ENCODE data around the gene OR52E4.

Gene OR52E4

DNA sequence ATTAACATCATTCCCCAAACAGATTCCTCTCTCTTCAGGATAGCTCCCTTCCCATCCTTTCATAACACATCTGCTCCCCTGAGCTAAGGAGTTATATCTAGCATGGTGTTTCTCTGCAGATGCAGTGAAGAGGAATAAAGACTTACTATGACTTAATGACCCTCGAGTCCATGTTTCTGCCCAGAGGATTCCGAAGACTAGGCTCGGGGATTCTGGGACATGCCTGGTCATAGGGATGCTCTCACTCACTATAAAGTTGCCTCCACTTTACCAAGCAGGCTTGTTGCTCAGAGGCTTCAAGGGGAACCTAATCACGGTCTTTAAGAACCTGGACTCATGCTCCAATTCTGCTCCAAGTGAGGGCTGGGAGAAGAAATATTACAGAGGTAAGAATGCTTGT, at the start of gene OR52E4:
Gene OR52E4 (plus strand): TSS at position 301 of the 400 bp plus-strand sequence. CDS start 3,664 bp downstream, outside the sequence.
- no peak for DNase-seq

DNA sequence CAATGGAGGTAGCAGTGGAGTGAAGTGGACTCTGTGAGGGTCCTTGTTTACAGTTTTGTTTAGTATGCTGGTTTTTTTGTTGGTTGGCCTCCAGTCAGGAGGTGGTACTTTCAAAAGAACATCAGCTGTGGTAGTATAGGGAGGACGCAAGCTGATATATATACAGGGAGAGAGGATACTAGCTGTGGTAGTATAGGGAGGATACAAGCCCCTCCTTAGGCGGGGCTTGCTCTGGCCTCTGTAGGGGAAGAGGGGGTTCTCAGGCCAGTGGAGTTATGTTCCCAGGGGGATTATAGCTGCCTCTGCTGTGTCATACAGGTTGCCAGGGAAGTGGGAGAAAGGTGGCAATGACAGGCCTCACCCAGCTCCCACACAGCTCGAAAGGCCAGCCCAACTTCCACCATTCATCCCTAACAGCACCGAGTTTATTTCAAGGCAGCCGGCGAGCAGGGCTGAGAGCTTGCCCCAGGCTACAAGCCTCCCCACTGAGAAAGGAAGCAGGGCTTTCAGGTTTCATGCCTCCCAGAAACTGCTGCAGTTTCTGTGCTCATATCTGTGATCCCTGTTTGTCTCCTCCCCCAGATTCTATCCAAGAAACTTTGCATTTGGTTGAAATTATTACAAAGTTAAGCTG, 49.1 kb upstream of the OR52E4 start:
- DNase-seq, result no peak

GRCh38 chr11:5833446-5833845, 47.0 kb upstream of the OR52E4 start:
- DNase-seq, result no peak

- no peak for DNase-seq
Observed at GRCh38 chr11:5837695-5838094, 42.7 kb upstream of the OR52E4 start.

- DNase-seq, result no peak
Observed at GRCh38 chr11:5841797-5842196, 38.6 kb upstream of the OR52E4 start, which contains the start of gene OR52E6. TSS of gene OR52E6 (minus strand) at chr11:5841897. CDS start at chr11:5841897, 0 bp downstream.

- DNase-seq, result no peak
Observed at GRCh38 chr11:5846701-5847100, 33.7 kb upstream of the OR52E4 start.

DNA sequence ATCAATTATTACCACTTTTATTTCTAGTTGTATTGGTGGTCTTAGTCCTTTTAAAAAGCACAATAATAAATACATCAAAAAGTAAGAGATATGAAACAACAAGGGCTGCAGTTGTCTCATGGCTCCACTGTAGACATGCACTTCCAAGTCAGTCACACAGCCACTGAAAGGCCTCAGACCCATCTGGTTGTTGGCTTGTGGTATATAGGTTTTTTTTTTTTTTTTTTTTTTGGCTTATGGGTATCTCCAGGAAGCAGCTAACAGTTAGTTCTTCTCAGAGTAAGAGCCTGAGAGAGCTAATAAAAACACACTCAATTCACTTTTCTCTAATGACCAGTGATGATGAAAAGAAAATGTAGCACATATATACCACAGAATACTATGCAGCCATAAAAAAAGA, 32.7 kb upstream of the OR52E4 start:
- DNase-seq, result no peak

DNA sequence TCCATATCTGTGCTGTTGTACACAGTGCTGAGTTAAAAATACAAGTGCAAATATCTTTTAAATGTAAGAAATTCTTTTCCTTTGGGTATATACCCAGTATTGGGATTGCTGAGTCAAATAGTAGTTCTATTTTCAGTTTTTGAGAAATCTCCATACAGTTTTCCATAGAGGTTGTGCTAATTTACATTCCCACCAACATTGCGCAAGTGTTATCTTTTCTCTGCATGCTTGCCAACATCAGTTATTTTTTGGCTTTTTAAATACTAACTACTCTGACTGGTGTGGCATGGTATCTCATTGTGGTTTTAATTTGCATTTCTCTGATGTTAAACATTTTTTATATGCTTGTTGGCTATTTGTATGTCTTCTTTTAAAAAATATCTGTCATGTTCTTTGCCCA, 29.4 kb upstream of the OR52E4 start:
- DNase-seq, result no peak

- DNase-seq, result no peak
Observed at GRCh38 chr11:5857590-5857989, 22.8 kb upstream of the OR52E4 start, which contains the start of gene OR52E8. TSS of gene OR52E8 (minus strand) at chr11:5857690. CDS start at chr11:5857690, 0 bp downstream.

DNA sequence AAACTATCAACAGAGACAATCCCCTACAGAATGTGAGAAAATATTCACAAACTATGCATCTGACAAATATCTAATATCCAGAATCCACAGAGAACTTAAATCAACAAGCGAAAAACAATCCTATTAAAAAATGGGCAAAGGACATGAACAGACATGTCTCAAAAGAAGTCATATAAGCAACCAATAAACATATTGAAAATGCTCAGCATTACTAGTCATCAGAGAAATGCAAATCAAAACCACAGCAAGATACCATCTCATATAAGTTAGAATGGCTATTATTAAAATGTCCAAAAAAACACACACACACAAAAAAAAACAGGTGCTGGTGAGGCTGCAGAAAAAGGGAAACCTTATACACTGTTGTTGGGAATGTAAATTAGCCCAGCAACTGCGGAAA, 14.6 kb upstream of the OR52E4 start:
- DNase-seq, result no peak

- no peak for DNase-seq
Observed at GRCh38 chr11:5878564-5878963, 1.9 kb upstream of the OR52E4 start.

GRCh38 chr11:5881756-5882155, 1.3 kb downstream of the OR52E4 start:
- no peak for DNase-seq

DNA sequence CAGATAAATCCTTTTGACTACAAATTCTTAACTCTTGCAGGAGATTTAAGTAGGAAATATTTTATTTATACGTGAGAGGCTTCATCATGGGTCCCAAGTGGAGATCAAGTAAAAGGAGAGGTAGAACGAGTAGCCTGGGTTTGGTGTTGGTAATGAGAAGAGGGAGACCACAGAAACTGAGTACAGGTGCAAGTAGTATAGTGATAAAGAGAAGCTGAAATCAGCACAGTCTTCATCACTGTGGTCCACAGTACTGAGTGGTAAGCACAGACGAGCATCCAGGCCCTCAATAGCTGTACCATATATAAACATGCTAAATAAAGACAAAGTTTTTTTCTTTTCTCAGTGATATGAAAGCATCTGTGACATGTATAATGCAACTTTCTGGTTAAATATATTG, 6.7 kb downstream of the OR52E4 start:
- DNase-seq, result no peak

- no peak for DNase-seq
Observed at GRCh38 chr11:5887661-5888060, 7.2 kb downstream of the OR52E4 start.

- DNase-seq, result no peak
Observed at GRCh38 chr11:5891216-5891800, 10.9 kb downstream of the OR52E4 start.

GRCh38 chr11:5892908-5893307, 12.5 kb downstream of the OR52E4 start, which contains the start of gene OR52E5:
TSS of gene OR52E5 (plus strand) at chr11:5893208. CDS start at chr11:5900777, 7,569 bp downstream.
- no peak for DNase-seq

DNA sequence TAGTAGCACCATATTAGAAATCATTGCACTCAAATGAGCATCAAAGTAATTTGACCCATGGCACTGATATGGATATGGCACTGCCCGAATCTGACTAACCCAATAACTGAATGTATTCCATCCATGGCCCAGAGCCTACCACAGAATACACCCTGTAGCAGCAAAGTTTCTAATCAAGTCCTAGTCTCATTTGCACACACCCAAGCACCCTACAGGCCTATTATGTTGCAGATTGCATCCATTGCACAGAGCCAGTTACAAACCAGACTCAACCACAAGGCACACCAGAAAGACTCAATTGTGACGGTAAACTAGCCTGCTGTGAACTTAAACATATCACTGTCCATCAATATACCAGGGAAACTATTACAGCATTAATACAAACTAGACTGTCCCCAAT, 19.1 kb downstream of the OR52E4 start:
- DNase-seq, result no peak

- DNase-seq, result no peak
Observed at GRCh38 chr11:5910540-5910939, 30.1 kb downstream of the OR52E4 start.

DNA sequence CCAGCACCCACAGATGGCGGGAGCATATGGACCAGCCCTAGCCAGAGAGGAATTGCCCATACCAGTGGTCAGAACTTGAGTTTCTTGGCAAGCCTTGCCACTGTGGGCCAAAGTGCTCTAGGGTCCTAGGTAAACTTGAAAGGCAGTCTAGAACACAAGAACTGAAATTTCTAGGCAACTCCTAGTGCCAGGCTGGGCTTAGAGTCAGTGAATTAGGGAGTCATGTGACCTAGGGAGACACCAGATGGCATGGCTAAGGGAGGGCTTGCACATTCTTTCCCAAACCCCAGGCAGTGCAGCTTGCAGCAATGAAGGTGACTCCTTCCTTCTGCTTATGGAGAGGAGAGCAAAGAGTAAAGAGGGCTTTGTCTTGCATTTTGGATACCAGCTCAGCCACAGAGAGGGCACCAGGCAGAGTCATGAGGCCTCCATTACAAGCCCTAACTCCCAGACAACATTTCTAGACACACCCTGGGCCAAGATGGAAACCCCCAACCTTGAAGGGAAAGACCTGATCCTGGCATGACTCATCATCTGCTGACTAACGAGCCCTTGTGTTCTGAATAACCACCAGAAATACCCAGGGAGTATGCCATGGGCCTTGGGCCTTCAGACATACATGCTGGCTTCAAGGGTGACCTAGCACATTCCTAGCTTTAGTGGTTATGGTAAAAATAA, 42.5 kb downstream of the OR52E4 start:
- no peak for DNase-seq

- no peak for DNase-seq
Observed at GRCh38 chr11:5923427-5923776, 43.0 kb downstream of the OR52E4 start.

DNA sequence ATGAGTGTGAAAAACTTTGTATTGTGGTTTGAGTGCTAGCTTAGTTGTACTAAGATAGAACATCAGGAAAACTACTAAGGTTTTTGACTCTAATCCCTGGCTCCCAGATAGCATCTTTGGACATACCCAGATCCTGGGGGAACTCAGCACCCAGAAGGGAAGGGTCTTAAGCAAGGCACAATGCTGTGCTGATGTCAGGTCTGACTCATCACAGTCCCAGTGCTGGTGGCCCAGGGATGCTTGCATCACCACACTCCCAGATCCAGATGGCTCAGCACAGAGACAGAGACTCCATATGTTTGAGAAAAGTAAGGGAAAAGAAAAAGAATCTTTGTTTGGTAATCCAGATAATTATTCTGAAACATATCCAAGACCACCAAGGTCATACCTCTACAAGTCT, 43.4 kb downstream of the OR52E4 start:
- DNase-seq, result no peak

GRCh38 chr11:5928271-5928670, 47.8 kb downstream of the OR52E4 start:
- DNase-seq, result no peak

GRCh38 chr11:5928811-5929210, 48.4 kb downstream of the OR52E4 start:
- no peak for DNase-seq
